NOMO-1 treated with dmso at 0.1 percent for 144 hours (cell line): Measurements from ENCODE around the gene ATP6V0D1.
"Not testable (repeated sequence)": the region's sequence is repeated elsewhere in the genome, so short reads cannot be mapped to it uniquely, and the experiment has no call there.

Experiments
- DNase-seq: peaks from one replicate; lab custom pipeline; 2025; ENCODE audit not compliant: unreplicated experiment; lab: John Stamatoyannopoulos, UW

The ATP6V0D1 gene

DNA sequence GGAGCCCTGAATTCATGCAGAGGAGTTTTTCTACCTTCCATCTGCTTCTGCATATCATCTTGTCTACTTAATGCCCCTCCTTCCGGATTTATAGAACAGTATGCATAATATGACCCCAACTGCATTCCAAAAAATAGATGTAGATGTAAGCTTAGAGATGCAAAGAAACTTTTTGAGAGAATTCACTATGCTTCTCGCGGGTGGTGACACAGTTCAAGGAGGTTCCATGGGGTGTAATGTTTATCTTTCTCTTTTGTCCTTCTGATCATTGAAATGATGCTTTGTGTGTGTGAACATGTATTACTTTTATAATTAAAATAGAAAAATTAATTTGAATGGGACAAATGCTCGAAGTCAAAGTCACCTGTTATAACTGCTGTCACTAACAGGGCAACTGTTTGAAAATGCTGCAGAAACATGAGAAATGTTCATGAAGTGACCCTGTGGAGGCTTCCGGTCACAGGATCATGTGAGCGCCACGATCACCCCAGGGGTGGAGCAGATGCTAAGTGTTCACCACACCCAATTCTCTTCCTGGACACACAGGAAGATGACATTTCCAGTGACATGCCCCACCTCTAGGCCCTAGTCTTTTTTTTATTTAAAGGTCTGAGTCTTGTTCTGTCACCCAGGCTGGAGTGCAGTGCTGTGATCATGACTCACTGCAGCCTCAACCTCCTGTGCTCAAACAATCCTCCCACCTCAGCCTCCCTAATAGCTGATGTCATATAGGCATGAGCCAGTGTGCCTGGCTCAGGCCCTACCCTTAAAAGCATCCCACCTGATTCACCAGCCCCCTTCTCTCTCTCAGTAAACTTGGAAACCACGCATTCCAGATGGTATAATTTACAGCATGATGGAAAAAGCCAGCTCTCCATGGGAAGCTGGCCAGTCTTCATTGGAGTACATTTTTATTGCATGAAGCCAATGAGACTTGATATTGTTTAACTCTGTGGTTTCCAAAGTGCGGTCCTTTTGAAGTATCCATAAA is 23.4 kb upstream of the ATP6V0D1 start:
- peak; percentile 52 for DNase-seq

DNA sequence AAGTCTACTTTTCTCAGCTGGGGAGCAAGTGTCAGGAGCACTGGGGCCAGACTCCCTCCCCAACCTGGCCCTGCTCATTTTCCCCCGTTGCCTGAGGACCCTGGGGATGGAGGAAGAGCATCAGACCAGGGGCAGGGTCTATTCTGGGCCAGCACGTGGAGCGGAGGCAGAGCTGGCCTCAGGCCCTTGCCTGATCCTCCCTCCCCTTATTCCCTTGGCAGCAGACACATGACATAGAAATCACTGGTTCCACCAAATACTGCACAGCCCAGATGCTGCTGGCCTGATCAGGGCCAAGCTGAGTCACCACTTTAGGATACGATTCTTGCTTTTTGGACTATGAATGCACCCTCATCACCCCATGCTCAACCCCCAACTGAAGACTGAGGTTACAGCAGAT is 18.1 kb upstream of the ATP6V0D1 start:
- no peak for DNase-seq

DNA sequence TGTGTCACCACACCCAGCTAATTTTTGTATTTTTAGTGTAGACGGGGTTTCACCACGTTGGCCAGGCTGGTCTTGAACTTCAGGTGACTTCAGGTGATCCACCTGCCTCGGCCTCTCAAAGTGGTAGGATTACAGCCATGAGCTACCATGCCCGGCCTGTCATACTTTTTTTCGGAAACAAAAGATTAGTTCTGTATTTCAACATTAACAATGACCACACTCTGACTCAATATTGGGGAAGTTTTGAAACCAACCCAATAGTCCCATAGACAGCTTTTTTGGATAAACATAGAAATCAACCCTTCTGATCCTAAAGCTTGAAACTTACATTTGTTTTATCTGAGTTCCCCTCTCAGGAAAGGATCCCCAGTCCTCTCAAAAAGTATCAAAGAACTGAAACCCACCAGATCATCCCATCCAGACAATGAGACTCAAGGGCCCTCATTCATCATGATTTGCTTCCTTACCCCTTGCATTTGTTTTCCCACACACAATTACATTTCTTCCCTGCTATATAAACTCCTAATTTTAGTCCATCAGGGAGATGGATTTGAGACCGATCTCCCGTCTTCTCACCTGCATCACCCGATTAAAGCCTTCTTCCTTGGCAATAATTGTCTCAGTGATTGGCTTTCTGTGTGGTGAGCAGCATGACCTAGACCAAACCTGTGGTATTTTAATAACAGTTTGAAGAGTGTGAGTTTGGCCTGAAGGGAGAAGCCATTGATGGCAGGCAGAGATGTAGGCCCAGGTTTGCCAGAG is 9.6 kb upstream of the ATP6V0D1 start:
- peak; percentile 33 for DNase-seq

DNA sequence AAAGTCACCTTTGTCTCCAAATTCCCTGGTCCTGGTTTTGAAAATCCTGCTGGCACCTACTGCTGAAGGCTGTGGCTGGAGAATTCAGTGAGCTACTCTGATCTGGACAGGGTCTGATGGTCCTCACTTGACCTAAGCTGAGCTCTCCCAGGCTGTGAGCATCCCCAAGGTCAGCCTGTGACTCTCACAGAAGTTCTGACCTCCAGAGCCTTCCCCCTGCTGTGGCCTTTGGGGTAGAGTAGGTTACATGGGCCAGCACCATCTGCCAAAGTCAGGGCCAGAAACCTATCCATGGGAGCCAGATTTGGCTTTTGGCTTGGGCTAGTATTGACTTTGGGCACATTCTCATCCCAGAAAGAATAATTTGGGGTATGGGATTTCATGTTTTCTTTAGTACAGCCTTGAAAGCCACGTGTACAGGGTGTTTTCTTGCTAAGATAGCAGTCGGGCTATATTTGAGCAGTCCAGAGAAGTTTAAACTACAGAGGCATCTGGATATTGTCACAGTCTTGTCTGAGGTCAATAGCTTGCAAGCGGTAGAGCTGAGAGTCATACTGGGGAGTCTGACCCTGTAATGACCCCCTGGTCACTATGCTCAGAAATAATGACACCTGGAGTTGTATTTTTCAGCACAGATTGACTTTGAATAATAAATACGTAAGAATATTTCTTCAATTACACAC is 8.6 kb upstream of the ATP6V0D1 start:
- no peak for DNase-seq

DNA sequence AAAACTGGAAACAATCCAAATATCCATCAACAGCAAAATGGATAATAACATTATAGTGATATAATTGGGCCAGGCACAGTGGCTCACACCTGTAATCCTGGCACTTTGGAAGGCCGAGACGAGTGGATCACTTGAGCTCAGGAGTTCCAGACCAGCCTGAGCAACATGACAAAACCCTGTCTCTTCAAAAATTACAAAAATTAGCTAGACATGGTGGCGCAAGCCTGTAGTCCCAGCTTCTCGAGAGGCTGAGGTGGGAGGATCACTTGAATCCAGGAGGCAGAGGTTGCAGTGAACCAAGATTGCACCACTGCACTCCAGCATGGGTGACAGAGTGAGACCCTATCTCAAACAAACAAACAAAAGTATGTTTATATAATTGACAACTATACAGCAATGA is 6.6 kb upstream of the ATP6V0D1 start:
- DNase-seq, result not testable (repeated sequence)

DNA sequence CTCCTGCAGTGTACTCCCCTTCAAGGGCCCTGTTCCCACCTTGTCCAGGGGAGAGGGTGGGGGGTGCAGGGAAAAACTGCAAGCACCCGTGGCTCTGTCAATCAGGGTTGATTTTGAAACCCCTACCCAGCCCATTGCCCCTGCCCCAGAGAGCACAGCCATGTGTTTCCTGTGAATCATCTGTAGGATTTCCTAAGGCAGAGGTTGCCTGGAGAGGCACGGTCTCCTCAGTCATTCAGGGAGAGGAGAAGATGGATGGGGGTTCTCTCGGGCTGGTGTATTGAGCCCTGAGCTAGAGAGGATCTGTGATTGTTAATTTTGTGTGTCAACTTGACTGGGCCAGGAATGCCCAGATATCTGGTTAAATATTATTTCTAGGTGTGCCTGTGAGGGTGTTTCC is 5.8 kb upstream of the ATP6V0D1 start:
- DNase-seq, result peak; percentile 13

DNA sequence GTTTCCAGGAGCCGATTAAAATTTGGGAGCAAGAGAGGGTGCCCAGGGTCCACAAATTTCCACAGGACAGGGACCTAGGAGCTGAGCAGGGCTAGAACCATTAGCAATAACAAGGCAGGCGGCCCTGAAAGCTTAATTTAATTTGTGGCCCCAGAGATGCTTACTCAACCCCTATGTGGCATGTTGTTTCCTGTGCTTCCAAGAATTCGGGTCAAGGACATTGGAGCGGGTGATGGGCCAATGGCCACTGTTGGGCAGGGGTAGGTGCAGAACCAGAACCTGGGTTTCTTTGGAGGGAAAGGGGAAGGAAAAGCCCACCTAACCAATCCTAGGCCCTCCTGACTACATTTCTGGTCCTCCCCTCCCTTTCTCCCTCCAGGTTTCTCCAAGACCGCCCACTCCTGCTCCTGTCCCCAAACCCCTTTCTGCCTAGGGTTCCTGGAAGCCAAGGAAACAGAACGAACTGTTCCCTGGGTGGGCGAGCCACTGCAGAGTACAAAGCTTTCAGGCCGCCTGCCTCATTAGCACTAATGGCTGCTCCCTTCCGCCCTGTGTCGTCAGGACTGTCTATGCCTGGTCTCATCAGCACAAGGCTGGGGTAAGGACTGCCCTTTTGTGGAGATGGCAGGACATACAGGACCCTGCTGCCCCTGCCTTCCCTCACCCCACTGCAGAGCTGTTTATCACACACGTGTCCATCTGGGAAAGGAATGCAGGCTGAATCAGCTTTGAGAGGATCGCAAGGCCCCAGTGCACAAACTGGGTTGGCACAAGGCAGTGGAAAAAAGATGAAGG is 3.0 kb upstream of the ATP6V0D1 start:
- no peak for DNase-seq

DNA sequence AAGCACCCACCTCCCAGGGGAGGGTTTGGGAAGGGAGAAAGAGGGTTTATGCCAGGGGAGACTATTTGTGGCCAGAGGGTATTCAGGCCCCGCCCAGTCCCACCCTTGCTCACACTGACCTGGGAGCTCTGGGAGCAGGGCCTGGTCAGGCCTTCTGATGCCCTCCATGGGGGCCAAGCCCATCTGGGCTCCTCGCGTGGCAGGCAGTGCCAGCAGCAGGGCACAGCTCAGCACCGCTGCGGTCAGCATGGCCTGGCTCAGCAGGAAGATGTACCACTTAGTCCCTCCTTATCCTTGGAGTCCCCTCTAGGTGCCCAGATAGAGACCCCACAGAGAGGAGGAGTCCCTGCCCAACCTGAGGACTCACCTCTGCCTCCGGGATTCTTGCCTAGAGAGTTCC is 2.2 kb upstream of the ATP6V0D1 start, which contains the start of gene AGRP:
Gene AGRP, minus strand, starts transcription at position 398 of the 400 bp plus-strand sequence. Its CDS starts 149 bp downstream, at position 249.
- DNase-seq, result no peak

DNA sequence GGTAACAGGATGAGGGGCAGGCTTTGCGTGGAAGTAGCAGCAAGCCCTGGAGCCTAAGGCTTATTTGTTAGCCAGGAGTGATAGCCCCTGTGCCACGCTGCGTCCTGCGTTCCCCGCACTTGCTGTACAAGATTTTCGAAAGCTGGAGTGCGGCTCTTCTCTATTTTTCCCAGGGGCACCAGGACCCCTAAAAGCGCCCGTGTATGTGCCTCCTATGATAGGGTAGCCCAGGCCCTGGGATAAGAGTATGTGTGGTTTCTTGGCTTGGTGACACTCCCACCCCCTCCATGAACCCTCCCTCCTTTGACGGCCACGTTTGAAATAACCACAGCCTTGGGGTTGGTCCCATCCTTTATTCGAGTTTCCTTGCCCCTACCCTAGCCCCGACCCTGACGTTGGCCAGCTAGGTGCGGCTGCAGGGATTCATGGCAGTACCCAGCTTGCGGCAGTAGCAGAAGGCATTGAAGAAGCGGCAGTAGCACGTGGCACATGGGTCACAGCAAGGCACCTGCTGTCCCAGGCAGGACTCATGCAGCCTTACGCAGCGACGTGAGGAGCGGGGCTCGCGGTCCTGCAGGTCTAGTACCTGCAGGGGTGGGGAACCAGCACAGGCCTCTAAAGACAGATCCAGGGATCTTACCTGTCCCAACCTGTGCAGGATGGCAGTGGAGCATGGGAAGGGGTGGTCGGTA is 1.4 kb upstream of the ATP6V0D1 start:
- DNase-seq, result no peak

DNA sequence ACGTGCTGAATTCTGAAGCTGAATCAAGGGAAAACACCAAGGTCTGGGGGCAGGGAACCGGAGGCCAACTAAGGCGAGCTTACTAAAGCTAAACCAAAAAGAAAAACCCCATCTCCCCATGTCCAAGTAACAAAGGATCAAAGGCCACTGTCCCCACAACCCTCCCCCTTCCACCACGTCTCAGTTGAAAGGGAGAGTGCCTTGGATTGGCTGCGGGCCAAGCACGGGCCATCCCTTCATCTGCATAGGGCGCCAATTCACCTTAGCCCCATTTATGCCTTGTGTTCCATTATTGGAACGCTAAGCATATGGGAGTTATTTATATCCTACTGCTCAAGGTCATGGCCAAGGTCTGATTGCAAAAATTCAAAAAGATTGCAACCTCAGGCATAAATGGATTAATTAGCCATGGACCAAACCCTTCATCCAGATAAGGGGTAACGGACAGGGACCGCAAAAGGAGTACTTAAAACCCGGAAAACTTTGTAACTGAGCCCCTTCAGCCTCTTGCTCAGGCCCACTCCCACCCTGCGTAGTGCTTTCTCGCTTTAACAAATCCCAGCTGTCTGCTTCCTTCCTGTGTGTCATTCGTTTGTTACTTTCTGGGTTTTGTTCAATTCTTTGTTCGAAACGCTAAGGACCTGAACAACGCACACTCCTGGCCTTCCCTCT is 740 bp upstream of the ATP6V0D1 start:
- no peak for DNase-seq

DNA sequence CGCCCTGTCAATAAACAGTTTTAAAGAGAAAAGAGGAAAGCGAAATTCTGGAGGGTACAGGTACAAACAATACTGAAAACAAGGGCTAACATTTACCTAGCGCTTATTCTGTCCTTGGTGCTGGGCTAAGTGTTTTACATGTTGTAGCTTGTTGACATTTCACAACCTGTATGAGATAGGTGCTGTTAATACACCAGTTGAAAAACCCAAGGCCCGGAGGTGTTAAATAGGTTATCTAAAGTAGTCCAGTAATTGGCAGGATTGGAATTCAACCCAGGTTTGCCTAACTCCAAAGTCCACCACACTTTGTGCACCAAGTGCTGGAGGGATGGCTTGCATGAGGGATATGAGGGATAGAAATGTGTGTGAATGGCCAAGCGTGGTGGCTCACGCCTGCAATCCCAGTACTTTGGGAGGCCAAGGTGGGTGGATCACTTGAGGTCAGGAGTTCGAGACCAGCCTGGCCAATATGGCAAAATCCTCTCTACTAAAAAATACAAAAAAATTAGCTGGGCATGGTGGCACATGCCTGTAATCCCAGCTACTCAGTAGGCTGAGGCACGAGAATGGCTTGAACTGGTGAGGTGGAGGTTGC is 2.9 kb downstream of the ATP6V0D1 start:
- DNase-seq, result no peak

DNA sequence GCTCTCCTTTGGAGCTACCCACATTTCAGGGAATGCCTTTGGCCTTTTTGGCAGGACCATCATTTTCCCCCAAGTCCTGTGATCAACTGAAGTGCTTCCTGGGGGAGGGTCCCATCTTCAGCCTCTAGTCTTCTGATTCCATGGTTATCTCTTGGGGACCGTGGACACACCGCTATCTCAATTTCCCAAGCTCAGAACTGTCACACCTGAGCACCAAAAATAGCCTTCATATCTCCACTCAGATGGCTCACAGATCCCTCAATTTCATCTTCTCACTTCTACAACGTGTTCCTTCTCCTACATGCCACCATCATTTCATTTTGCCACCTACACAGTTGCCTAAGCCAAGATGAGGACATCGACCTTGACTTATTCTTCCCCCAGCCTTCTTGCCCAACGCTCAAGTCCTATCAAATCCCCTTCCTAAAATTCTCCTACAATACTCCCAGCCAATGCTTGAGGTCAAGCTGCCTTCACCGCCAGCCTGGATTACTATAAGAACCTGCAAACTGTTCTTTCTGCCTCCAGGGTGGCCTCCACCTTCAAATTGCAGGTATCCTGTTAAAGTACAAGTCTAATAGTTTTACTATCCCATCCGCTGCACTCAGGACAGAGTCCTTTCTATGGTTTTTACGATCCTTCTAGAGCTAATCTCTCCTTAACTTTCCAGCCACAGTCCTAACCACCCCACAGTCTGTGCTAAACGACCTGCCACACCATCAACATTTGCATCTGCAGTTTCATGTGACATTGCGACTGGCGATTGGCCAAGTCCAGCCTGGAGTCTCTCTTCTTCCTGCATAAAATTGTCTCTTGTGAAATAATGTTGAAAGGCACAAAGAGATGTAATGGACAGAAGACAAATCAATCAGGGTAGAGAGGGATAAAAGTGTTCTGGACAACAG is 6.2 kb downstream of the ATP6V0D1 start:
- no peak for DNase-seq

DNA sequence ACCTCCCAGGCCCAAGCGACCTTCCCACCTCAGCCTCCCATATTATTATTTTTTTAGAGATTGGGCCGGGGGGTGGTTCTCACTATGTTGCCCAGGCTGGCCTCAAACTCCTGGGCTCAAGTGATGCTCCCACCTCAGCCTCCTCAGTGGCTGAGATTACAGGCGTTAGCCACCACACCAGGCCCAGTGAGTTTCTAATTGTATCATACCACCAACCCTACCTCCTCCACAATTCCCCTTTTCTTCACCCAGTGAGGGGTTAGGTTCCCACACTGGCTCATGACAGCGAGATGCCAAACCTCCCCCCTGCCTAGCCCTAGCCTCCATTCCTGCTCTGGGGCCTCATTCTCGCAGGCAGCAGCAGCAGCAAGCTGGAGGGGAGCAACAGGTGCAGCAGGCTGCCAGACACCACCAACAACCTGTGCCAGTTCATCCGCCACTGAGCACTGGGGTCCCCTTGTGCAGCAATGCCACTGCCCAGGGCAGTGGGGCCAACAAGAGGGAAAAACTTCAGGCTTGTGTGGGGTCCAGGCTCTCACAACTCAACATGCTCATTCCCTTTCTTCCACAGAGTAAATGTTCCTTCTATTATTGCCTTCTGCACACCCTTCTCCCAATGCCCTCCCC is 9.1 kb downstream of the ATP6V0D1 start:
- no peak for DNase-seq

DNA sequence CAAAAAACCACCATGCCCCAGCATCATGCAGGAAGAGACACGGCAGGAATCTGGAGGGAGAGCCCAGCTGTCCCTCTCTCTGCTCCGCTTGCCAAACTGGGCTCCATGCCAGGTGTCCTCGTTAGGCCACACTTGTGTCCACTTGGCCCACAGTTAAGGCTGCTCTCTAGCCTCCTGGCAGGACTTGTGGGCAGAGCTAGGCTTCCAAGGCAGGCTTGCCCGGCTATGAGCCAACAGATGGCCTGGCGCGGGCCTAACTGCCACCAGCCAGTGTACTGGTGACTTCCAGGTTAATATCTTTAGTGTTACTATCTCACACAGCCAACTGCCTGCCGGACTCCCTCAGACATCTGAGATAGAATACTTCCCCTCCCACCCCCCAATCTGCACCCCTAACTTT is 10.6 kb downstream of the ATP6V0D1 start:
- DNase-seq, result no peak

DNA sequence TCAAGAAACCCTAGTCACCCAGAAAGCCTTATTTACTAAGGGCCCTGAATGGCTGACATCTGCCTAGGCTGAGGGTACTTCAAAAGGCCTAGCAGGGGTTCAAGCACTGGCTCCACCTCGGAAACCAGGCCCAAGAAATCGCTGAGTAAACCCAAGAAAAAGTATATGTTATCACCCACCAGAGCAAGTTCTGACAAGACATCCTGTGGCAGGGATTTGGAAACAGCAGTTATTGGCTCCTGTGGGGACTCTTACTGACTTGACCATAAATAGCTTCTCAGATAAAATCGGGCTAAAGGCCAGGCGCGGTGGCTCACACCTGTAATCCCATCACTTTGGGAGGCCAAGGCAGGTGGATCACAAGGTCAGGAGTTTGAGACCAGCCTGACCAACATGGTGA is 12.2 kb downstream of the ATP6V0D1 start:
- DNase-seq, result no peak

DNA sequence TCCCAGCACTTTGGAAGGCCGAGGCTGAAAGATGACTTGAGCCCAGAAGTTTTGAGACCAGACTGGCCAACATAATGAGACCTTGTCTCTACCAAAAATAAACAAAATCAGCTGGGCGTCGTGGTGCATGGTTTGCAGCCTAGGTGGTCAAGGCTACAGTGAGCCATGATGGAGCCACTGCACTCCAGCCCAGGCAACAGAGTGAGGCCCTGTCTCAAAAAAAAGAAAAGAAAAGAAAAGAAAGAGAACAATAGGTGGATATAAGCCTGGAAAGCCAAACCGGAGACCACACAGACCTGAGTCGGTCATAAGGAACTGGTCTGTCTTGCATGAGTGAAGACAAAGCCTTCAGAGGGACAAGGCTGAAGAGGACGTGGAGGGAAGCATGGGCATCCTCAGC is 14.4 kb downstream of the ATP6V0D1 start:
- DNase-seq, result no peak

DNA sequence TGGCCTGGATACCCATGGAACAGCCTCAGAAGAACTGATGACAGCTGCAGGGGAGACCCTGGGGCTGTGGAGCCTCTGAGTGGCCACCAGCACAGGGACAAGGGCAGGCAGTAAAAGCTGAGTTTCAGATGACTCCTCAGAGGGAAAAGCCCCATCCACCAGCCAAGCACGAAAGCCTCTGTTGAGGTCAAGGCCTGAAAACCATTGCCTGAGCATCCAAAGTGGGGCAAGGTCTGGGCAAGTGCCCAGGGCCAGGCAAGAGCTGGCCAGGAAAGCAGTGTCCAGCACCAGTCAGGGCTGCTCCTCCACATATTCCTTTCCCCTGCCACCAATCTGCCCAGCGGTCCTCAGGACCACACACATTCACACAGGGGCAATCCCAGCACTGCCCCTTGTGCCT is 16.4 kb downstream of the ATP6V0D1 start:
- no peak for DNase-seq

DNA sequence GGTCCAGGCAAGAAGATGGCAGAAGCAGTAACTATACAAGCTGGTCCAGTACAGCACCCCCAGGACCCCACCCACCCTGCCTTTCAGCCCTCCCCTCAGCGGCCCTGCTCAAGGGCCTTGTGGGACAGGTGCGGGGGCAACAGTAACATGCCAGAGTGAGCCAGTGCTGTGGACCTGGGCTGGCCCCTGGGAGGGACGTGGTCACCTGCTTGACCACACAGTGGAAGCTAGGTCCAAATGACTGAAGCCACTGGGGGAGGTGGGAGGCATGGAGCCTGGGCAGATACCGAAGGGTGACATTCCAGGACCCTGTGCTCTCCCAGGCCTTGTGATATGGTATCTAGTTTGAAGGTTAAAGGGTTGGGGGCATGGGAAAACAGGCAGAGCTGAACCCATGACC is 17.3 kb downstream of the ATP6V0D1 start:
- DNase-seq, result no peak
